HL-60 (cell line): ENCODE results near the gene PLA2R1.

Experiments
- DNase-seq, 2 experiments: peaks; one replicate each; pipeline ENCODE4 v3.0.0-alpha.2; 2010 to 2020; ENCODE audit warnings: low read depth in 1 of 2, low spot score in 1 of 2
- H3K27ac ChIP-seq: fragments of 250-450 bp; sonication (Bioruptor Pico); replicated peaks from 2 replicates; pipeline ENCODE4 v1.5.1; 2020; ENCODE audit warnings: mild to moderate bottlenecking, moderate library complexity
- H3K27me3 ChIP-seq: fragments of 250-450 bp; sonication (Bioruptor Pico); 2 replicates; pipeline ENCODE4 v1.5.1; 2021; ENCODE audit warnings: mild to moderate bottlenecking, moderate library complexity; ENCODE audit not compliant: insufficient read depth, poor library complexity, severe bottlenecking
- H3K4me3 ChIP-seq: replicated peaks from 2 replicates; pipeline ENCODE4 v1.5.1; 2011; ENCODE audit warnings: mild to moderate bottlenecking, control low read depth, low read length; ENCODE audit not compliant: insufficient read depth
- GABPA ChIP-seq: IDR thresholded peaks from 2 replicates; pipeline ENCODE4 v1.6.1; 2012; ENCODE audit warnings: low read depth
- POLR2AphosphoS5 ChIP-seq: IDR thresholded peaks from 2 replicates; pipeline ENCODE4 v1.6.1; 2012; ENCODE audit warnings: low read depth
- REST ChIP-seq: IDR thresholded peaks from 2 replicates; pipeline ENCODE4 v1.6.1; 2012; ENCODE audit warnings: low read depth; ENCODE audit not compliant: insufficient replicate concordance
- SPI1 ChIP-seq: IDR thresholded peaks from 2 replicates; pipeline ENCODE4 v1.6.1; 2012; ENCODE audit warnings: low read depth, mild to moderate bottlenecking, borderline replicate concordance
- TF ChIP-seq, protein P1 (sequence below): IDR thresholded peaks from one replicate; pipeline ENCODE4 v1.5.1; 2011; ENCODE audit warnings: low read length, control low read depth, inconsistent platforms; ENCODE audit not compliant: insufficient read depth

The PLA2R1 gene

DNA sequence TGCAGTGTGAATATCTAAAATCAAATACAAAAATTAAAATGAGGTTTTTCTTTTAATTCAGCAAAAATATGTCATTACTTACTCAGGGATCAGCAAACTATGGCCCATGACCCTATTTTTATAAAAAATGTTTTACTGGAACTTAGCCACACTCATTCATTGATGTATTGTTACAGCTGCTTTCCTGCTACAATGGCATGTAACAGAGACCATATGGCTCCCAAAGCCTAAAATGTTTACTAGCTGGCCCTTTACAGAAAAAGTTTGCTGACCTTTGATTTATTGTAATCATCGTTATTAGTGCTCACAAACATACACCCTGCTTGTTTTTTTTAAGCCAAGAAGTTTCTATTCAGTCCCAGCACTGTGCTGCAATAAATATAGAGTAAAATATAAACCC, 120.3 kb downstream of the PLA2R1 start:
- no peak for DNase-seq
- Histone ChIP-seq H3K4me3 (no peak overlapping the region), H3K27me3 (no peaks in the 10 kb centered on the region), H3K27ac (no peak overlapping the region)
- TF ChIP-seq SPI1 = no peak
- TF ChIP-seq, protein P1, sequence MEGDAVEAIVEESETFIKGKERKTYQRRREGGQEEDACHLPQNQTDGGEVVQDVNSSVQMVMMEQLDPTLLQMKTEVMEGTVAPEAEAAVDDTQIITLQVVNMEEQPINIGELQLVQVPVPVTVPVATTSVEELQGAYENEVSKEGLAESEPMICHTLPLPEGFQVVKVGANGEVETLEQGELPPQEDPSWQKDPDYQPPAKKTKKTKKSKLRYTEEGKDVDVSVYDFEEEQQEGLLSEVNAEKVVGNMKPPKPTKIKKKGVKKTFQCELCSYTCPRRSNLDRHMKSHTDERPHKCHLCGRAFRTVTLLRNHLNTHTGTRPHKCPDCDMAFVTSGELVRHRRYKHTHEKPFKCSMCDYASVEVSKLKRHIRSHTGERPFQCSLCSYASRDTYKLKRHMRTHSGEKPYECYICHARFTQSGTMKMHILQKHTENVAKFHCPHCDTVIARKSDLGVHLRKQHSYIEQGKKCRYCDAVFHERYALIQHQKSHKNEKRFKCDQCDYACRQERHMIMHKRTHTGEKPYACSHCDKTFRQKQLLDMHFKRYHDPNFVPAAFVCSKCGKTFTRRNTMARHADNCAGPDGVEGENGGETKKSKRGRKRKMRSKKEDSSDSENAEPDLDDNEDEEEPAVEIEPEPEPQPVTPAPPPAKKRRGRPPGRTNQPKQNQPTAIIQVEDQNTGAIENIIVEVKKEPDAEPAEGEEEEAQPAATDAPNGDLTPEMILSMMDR = no peak
- no peak for TF ChIP-seq REST
- no peak for TF ChIP-seq GABPA
- TF ChIP-seq POLR2AphosphoS5 = no peak

DNA sequence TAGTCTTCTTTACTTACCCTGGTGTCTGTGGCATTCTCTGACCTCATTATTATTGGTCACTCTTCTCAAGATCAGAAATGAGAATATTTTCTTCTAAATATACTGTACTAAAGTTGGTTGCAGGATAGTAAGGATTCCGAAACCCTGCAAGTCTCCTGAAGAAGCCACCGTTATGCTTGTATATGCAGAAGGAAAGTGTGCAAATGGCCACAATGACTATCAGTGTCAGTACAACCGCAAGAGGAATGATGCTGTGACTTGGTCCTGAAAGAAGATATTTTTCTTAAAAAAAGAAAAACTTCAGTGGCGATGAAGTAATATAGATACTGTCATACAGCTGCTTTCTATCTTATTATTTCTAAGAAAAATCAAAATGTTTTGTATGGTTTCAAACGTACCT, 120.7 kb downstream of the PLA2R1 start:
- DNase-seq = no peak
- no peak overlapping the region for H3K4me3 ChIP-seq
- H3K27me3 ChIP-seq = no peaks in the 10 kb centered on the region
- H3K27ac ChIP-seq = no peak overlapping the region
- TF ChIP-seq GABPA = no peak
- TF ChIP-seq POLR2AphosphoS5 = no peak
- TF ChIP-seq, protein P1 = no peak
- no peak for TF ChIP-seq REST
- TF ChIP-seq SPI1 = no peak

GRCh38 chr2:159939946-159940345, 122.5 kb downstream of the PLA2R1 start:
- peak in 1 of 2 experiments; percentile 50 for DNase-seq
- Histone ChIP-seq H3K27me3 (no peaks in the 10 kb centered on the region), H3K27ac (no peak overlapping the region), H3K4me3 (no peak overlapping the region)
- TF ChIP-seq REST = no peak
- TF ChIP-seq, protein P1 = peak; percentile 15
